ENCODE data around the gene PRELP.

GRCh38 chr1:203536980-203537455 is 61.4 kb downstream of the PRELP start:
- no peak for TF ChIP-seq EZH2 (IDR thresholded peaks at IDR 0.05; ENCODE audit: borderline replicate concordance, insufficient read depth, low read depth, low read length, poor library complexity, severe bottlenecking)
- no peak for TF ChIP-seq CTCF (IDR thresholded peaks at IDR 0.05)

Measured in B cell (primary cell).